HG03135 (cell line): ENCODE data around the gene ZNF552.
A peak's percentile ranks its signal among the peaks of the same experiment; 100 is the strongest.
"Not testable (repeated sequence)": the region's sequence is repeated elsewhere in the genome, so short reads cannot be mapped to it uniquely, and the experiment has no call there.

Experiments
- ATAC-seq: cut with Tn5 transposase; IDR thresholded peaks from one replicate; pipeline ENCODE4 v1.9.1; 2021; ENCODE audit warnings: mild to moderate bottlenecking, moderate library complexity; ENCODE audit not compliant: unreplicated experiment

ZNF552 gene

GRCh38 chr19:57819475-57820148 is 4.9 kb upstream of the ZNF552 start:
- ATAC-seq: peak; percentile 85

- ATAC-seq: no peak
Observed at GRCh38 chr19:57818378-57818777, 3.7 kb upstream of the ZNF552 start.

DNA sequence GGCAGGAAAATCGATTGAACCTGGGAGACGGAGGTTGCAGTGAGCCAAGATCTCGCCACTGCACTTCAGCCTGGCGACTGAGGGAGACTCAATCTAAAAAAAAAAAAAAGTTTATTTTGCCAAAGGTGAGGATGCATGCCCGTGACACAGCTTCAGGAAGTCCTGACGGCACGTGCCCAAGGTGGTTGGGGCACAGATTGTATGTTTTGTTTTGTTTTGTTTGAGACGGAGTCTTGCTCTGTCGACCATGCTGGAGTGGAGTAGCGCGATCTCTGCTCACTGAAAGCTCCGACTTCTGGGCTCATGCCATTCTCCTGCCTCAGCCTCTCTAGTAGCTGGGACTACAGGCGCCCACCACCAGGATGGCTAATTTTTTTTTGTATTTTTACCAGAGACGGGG is 3.3 kb upstream of the ZNF552 start:
- ATAC-seq: no peak

DNA sequence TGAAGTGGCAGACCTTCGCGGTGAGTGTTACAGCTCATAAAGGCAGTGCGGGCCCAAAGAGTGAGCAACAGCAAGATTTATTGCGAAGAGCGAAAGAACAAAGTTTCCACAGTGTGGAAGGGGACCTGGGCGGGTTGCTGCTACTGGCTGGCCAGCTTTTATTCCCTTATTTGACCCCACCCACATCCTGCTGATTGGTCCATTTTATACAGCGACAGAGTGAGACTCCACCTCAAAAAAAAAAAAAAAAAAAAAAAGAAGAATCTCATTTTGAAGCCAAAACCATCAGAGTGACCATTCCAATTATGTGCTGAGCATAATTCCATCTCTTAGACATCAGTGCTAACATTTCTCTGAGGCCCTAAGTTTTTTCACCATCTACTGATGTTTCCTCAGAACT is 1.9 kb upstream of the ZNF552 start:
- no peak for ATAC-seq

GRCh38 chr19:57815247-57816075 is 748 bp upstream of the ZNF552 start:
- no peak for ATAC-seq

- ATAC-seq: no peak
Observed at GRCh38 chr19:57813919-57814504, 701 bp downstream of the ZNF552 start.

- not testable (repeated sequence) for ATAC-seq
Observed at GRCh38 chr19:57812975-57813820, 1.5 kb downstream of the ZNF552 start.

GRCh38 chr19:57812226-57812625 is 2.5 kb downstream of the ZNF552 start:
- no peak for ATAC-seq

DNA sequence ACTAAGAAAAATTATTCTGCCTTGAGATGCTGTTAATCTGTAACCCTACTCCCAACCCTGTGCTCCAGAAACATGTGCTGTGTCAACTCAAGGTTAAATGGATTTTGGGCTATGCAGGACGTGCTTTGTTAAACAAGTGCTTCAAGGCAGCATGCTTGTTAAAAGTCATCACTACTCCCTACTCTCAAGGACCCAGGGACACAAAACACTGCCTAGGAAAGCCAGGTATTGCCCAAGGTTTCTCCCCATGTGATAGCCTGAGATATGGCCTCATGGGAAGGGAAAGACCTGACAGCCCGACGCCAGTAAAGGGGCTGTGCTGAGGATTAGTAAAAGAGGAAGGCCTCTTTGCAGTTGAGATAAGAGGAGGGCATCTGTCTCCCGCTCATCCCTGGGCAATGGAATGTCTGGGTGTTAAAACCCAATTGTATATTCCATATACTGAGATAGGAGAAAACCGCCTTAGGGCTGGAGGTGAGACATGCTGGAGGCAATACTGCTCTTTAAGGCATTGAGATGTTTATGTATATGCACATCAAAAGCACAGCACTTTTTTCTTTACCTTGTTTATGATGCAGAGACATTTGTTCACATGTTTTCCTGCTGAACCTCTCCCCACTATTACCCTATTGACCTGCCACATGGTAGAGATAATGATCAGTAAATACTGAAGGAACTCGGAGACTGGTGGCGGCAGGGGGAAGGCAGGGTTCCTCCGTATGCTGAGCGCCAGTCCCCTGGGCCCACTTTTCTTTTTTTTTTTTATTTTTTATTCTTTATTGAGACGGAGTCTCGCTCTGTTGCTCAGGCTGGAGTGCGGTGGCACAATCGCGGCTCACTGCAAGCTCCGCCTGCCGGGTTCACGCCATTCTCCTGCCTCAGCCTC is 4.1 kb downstream of the ZNF552 start:
- not testable (repeated sequence) for ATAC-seq

DNA sequence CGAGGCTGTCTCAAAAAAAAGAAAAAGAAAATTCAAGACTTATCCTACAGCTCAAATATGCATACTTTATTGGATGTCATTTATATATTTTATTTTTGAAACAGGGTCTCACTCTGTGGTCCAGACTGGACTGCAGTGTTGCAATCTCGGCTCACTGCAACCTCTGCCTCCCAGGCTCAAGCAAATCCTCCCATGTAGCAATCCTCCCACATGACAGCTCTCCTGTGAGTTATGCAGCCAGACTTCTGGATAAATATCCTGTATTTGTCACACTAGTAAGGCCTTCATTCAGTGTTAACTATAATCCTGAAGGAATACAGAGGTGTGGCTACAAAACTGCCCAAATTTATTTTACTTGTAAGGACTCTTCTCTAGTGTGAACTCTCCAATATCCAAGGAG is 7.2 kb downstream of the ZNF552 start:
- ATAC-seq: no peak

DNA sequence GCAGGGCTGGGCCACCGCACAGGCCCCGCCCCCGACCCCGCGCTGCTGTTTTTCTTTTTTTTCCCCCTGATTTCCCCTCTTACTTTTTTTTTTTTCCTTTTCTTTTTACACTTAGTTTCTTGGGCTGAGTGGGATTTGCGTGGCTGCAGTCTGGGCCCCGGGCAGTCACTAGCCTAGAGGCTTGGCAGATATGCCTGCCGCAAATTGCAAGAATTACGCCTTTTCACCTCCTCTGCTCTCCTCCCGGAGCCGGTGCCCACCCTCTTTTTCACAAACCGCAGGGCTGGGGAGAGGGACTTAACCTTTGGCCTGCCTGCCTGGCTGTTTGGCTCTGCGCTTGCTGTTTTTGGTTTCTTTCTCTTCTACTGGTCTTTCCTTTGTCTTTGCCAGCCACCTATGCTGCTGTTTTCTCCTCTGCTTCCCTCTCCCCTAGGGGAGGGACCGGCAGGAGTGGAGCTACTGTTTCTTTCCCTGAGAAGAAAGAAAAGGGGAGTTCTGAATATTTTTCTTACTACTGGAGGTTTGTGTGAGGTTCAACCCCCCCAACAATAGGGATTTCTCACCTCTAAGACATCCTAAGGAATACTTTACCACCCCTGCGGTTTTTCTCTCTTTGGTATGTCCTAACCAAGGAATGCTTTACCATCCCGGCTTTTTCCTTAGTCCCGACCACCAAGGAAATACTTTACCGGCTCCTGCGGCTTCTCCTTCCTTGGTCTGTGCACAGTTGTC is 11.0 kb downstream of the ZNF552 start:
- ATAC-seq: no peak

DNA sequence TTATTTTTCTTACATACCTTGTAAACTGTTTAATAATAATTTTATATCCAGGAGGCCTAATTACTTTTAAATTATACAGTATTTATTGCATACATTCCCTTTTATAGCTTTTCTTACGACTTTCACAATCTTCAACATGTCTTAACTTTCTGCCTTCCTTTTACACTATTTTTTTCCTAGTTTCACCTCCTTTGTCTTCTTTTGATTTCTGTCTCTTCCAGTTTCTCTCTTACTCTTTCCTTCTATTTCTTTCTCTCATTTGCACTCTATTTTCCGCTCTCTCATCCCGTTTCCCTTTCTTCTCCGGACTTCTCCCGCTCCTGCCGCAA is 11.5 kb downstream of the ZNF552 start:
- ATAC-seq: no peak

DNA sequence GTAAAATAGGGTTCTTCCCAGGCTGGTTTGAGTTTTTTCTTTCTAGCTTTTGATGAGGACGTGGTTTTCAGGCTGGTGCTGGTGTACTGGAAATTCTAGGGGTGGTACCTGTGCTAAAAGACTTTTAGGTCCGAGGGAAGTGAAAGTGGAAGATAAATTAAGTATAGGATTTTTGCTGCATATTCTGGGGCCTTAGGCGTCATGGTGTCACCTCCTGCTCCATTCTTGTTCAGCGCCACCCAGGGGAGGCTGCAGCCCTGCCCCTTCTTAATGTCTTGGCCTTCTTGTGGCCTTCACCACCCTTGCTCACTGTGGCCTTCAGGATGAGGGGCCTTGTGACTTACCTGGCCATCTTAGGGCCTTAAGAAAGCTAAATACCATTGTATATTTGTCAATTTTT is 12.4 kb downstream of the ZNF552 start:
- no peak for ATAC-seq

DNA sequence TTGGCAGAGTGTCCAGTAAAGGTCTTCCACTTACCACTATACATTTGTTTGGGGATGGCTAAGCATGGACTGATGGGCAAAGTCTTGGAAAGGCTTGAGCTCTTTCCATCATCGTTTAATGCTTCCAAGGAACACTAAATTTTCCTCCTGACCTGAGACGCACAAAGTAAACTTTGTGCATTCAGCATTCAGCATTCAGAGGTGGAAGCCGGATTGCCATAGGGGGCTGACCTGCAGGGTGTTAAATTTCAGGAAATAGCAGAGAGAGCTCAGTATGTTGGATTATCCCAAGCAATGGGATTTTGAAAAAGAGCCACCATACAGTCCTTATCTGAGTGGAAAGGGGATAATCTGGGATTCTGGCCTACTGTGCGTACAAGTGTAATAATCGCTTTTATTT is 14.0 kb downstream of the ZNF552 start:
- ATAC-seq: no peak

DNA sequence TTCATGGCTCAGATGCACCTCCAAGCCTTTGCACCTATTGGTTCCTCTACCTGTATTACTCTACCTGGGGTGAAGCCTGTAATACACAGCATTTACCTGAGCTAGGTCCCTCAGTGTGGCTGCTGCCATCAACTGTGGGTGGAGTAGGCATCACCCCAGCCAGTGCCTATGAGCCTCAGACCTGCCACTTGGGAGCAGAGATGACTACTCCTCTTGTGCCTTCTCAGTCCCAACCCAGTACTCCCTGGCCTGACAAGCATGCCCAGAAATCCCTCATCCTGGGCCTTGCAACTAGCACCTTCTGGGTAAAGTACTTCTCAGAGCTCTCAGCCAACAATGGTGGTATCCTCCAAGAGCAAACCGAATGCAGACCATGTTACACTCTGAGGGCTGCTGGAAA is 18.1 kb downstream of the ZNF552 start:
- not testable (repeated sequence) for ATAC-seq

- ATAC-seq: no peak
Observed at GRCh38 chr19:57789288-57789687, 25.4 kb downstream of the ZNF552 start.

- no peak for ATAC-seq
Observed at GRCh38 chr19:57788114-57788692, 26.5 kb downstream of the ZNF552 start.

- ATAC-seq: no peak
Observed at GRCh38 chr19:57786906-57787305, 27.8 kb downstream of the ZNF552 start.

GRCh38 chr19:57786286-57786685 is 28.4 kb downstream of the ZNF552 start:
- ATAC-seq: no peak
